ENCODE data around the gene TSLP.

Gene TSLP

GRCh38 chr5:111095982-111096381 lies 24.5 kb downstream of the TSLP start:
- DNase-seq (ENCODE audit: extremely low read depth, insufficient read length), result no peak
- TF ChIP-seq, protein P1, sequence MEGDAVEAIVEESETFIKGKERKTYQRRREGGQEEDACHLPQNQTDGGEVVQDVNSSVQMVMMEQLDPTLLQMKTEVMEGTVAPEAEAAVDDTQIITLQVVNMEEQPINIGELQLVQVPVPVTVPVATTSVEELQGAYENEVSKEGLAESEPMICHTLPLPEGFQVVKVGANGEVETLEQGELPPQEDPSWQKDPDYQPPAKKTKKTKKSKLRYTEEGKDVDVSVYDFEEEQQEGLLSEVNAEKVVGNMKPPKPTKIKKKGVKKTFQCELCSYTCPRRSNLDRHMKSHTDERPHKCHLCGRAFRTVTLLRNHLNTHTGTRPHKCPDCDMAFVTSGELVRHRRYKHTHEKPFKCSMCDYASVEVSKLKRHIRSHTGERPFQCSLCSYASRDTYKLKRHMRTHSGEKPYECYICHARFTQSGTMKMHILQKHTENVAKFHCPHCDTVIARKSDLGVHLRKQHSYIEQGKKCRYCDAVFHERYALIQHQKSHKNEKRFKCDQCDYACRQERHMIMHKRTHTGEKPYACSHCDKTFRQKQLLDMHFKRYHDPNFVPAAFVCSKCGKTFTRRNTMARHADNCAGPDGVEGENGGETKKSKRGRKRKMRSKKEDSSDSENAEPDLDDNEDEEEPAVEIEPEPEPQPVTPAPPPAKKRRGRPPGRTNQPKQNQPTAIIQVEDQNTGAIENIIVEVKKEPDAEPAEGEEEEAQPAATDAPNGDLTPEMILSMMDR (IDR thresholded peaks at IDR 0.05; ENCODE audit: insufficient read depth, low read length, poor library complexity, severe bottlenecking), result no peak
- Histone ChIP-seq H3K27me3 (replicated peaks; ENCODE audit: control insufficient read depth, insufficient read depth, low read length) (no peaks in the 10 kb centered on the region), H3K4me3 (replicated peaks; ENCODE audit: low read depth, low read length) (no peak overlapping the region), H3K36me3 (ENCODE audit: control insufficient read depth, insufficient read depth, low read length) (peaks cover 2% of the 10 kb centered on the region)

DNA sequence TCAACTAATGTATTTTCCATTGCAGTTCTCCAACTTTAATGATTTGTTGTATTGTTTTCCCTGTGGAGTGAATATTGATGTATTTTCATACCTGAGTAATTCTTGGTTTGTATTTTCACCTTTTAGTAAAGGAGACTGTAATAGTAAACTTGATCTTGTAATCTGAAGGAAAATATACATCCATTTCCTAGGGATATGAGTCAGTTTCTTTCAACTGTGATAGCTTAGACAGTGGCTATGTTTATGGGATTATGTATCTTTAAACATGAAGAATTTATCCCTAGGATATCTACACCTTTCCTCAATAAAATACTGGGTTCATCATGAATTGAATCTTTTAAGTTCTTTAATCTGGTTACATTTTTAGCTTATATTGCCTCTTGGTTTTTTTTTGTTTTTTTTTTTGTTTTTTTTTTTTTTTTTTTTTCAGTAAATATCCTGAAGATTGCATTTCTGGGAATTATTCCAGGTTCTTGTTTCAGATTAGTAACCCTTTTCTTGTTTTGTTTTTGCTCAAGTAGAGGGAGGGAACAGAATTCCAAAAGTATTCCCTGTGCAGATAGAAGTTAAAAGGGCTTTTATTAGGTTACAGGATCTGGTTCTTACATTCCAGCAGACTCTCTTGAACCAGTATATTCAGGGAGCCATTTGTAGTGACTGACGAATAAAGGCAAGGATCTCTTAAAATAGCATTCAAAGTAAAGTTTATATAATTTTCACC lies 27.7 kb downstream of the TSLP start:
- Histone ChIP-seq H3K27me3 (replicated peaks; ENCODE audit: control insufficient read depth, insufficient read depth, low read length) (no peaks in the 10 kb centered on the region), H3K4me3 (replicated peaks; ENCODE audit: low read depth, low read length) (no peak overlapping the region), H3K36me3 (ENCODE audit: control insufficient read depth, insufficient read depth, low read length) (peaks cover 4% of the 10 kb centered on the region)
- TF ChIP-seq, protein P1 (IDR thresholded peaks at IDR 0.05; ENCODE audit: insufficient read depth, low read length, poor library complexity, severe bottlenecking), result no peak
- no peak for DNase-seq (ENCODE audit: extremely low read depth, insufficient read length)

- Histone ChIP-seq H3K4me3 (replicated peaks; ENCODE audit: low read depth, low read length) (no peak overlapping the region), H3K36me3 (ENCODE audit: control insufficient read depth, insufficient read depth, low read length) (peaks cover 9% of the 10 kb centered on the region), H3K27me3 (replicated peaks; ENCODE audit: control insufficient read depth, insufficient read depth, low read length) (no peaks in the 10 kb centered on the region)
- no peak for DNase-seq (ENCODE audit: extremely low read depth, insufficient read length)
- TF ChIP-seq, protein P1 (IDR thresholded peaks at IDR 0.05; ENCODE audit: insufficient read depth, low read length, poor library complexity, severe bottlenecking), result no peak
These were observed 34.9 kb downstream of the TSLP start for GRCh38 chr5:111106320-111106948.

- no peaks in the 10 kb centered on the region for H3K27me3 ChIP-seq (replicated peaks; ENCODE audit: control insufficient read depth, insufficient read depth, low read length)
- H3K4me3 ChIP-seq (replicated peaks; ENCODE audit: low read depth, low read length), result no peak overlapping the region
- TF ChIP-seq, protein P1 (IDR thresholded peaks at IDR 0.05; ENCODE audit: insufficient read depth, low read length, poor library complexity, severe bottlenecking), result no peak
- peaks cover 9% of the 10 kb centered on the region for H3K36me3 ChIP-seq (ENCODE audit: control insufficient read depth, insufficient read depth, low read length)
- no peak for DNase-seq (ENCODE audit: extremely low read depth, insufficient read length)
These were observed 35.9 kb downstream of the TSLP start for GRCh38 chr5:111107371-111107770.

DNA sequence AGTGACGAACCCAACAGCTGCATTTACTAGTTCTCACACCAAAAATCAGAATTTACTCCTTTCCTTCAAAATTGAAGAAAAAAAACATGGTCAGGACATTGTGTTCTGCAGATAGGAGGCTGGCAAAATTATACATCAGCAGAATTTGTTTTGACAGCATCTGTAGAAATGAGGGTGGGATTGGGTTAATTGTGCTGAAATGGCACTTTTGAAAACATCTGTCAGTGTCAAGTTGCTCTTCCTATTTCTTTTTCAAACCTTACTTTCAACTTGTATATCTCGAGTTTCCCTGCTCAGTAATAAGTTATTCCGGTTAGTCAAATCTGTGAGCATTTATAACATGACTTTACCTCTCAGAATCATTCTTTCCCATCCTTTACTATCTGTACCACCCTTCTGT lies 40.4 kb downstream of the TSLP start:
- TF ChIP-seq, protein P1 (IDR thresholded peaks at IDR 0.05; ENCODE audit: insufficient read depth, low read length, poor library complexity, severe bottlenecking), result no peak
- Histone ChIP-seq H3K27me3 (replicated peaks; ENCODE audit: control insufficient read depth, insufficient read depth, low read length) (no peaks in the 10 kb centered on the region), H3K36me3 (ENCODE audit: control insufficient read depth, insufficient read depth, low read length) (peaks cover 8% of the 10 kb centered on the region), H3K4me3 (replicated peaks; ENCODE audit: low read depth, low read length) (no peak overlapping the region)
- no peak for DNase-seq (ENCODE audit: extremely low read depth, insufficient read length)
